Measurements from ENCODE around the gene SLC25A23.

Gene SLC25A23

DNA sequence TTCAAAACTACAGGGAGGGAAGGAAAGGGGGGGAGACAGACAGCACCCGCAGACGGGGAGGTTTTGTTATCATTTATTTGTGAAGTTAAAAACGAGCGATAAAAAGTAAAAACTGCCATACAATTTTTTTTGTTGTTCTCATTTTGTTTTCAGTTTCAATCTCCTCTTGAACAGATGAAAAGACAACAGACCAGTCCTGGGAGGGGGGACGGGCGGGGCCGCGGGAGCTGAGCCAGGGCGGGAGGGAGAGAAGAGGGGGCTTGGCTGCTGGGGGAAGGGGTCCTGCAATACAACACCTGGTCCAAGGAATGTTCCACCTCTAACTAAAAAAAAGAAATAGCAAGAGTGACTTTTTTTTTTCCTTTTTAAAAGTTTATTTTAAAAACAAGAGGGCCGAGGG lies 46.3 kb downstream of the SLC25A23 start:
- no peak for DNase-seq (ENCODE audit: low read depth)
- TF ChIP-seq, protein P1, sequence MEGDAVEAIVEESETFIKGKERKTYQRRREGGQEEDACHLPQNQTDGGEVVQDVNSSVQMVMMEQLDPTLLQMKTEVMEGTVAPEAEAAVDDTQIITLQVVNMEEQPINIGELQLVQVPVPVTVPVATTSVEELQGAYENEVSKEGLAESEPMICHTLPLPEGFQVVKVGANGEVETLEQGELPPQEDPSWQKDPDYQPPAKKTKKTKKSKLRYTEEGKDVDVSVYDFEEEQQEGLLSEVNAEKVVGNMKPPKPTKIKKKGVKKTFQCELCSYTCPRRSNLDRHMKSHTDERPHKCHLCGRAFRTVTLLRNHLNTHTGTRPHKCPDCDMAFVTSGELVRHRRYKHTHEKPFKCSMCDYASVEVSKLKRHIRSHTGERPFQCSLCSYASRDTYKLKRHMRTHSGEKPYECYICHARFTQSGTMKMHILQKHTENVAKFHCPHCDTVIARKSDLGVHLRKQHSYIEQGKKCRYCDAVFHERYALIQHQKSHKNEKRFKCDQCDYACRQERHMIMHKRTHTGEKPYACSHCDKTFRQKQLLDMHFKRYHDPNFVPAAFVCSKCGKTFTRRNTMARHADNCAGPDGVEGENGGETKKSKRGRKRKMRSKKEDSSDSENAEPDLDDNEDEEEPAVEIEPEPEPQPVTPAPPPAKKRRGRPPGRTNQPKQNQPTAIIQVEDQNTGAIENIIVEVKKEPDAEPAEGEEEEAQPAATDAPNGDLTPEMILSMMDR (conservative IDR thresholded peaks at IDR 0.05; ENCODE audit: control insufficient read depth, insufficient read depth, low read depth, low read length) = no peak
- H3K4me3 ChIP-seq (ENCODE audit: control insufficient read depth, low read depth, low read length) = no peak overlapping the region

DNA sequence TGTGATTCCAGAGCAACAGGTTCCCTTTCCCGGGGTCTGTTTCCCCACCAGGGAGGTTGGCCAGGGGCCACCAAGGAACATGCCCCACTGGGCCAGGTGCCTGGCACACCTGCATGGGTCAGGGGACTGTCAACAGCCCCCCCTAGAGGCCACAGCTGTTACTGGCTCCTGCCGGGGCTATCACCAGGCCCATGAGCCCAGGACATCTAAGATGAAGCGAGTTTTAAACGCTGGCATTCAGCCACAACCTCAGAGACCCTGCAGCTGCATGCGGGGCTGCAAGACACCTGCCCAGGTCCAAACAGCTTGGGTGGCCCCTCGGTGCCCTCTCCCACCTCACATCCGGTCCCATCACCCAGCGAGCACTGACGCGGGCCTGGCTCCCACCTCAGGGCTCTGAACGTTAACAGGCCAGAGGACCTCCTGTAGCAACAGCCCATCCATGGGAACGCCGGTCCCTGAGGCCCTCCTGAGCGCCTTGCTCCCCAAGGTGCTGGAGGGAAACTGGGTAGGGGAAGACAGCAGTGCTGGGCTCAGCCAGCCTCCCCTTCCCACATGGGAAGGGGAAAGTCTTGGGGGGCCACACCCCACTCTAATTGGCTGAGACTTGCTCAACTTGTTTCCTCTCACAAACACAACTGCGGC lies 47.0 kb downstream of the SLC25A23 start:
- no peak overlapping the region for H3K4me3 ChIP-seq (ENCODE audit: control insufficient read depth, low read depth, low read length)
- no peak for DNase-seq (ENCODE audit: low read depth)
- TF ChIP-seq, protein P1 (conservative IDR thresholded peaks at IDR 0.05; ENCODE audit: control insufficient read depth, insufficient read depth, low read depth, low read length) = peak; percentile 55

DNA sequence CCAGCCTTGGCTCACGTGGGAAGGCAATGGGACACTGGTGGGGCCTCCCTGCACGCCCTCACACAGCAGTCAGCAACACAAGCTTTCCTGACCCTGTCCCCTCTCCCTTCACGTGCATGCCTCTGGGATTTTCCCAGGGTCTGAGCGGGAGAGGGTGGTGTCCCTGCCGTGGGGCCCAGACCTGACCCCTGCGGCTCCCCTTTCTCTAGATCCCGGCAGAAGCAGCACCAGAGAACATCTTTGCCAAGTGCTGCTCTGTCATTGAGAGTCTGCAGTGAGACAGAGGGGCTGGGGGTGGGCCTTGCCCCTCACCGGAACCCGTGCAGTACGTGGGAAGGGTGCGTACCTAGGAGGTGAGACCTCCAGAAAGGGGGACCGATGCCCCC lies 47.5 kb downstream of the SLC25A23 start:
- TF ChIP-seq, protein P1 (conservative IDR thresholded peaks at IDR 0.05; ENCODE audit: control insufficient read depth, insufficient read depth, low read depth, low read length) = no peak

DNA sequence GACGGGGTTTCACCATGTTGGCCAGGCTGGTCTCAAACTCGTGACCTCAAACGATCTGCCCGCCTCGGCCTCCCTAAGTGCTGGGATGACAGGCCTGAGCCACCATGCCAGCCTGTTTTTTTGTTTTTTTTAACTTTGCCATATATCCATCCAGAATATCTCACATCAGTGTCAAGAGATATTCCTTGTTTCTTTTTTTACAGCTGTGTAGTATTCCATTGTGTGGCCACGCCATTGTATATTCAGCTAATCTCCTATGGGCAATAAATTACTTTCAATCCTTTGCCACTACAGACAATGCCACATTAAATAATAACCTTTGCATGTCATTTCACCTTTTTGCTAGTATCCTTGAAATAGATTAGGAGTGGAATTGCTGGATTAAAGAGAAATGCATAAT lies 50.2 kb downstream of the SLC25A23 start:
- TF ChIP-seq, protein P1 (conservative IDR thresholded peaks at IDR 0.05; ENCODE audit: control insufficient read depth, insufficient read depth, low read depth, low read length) = no peak
- DNase-seq (ENCODE audit: low read depth) = no peak
- no peak overlapping the region for H3K4me3 ChIP-seq (ENCODE audit: control insufficient read depth, low read depth, low read length)

More for the DNA sequence above, 47.5 kb downstream of the SLC25A23 start:
- H3K4me3 ChIP-seq (ENCODE audit: control insufficient read depth, low read depth, low read length) = no peak overlapping the region
- no peak for DNase-seq (ENCODE audit: low read depth)

DNA sequence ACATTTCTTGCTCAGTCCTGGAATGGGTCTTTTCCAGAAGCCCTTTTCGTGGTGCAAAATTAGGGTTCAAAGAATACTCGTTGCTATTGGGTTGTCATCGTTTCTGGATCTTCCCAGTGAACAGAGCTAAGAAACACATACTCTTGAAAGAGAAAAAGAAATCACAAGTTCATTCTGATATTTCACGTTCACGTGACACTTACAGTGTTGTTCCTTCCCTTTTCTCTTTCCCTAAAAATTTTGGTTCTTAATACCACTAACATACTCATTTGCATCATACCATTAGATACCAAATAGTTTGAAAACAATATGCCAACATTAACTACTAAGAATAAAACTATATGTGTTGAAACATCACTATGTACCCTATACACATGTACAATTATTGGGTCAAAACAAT lies 53.2 kb downstream of the SLC25A23 start:
- no peak for DNase-seq (ENCODE audit: low read depth)
- TF ChIP-seq, protein P1 (conservative IDR thresholded peaks at IDR 0.05; ENCODE audit: control insufficient read depth, insufficient read depth, low read depth, low read length) = no peak

DNA sequence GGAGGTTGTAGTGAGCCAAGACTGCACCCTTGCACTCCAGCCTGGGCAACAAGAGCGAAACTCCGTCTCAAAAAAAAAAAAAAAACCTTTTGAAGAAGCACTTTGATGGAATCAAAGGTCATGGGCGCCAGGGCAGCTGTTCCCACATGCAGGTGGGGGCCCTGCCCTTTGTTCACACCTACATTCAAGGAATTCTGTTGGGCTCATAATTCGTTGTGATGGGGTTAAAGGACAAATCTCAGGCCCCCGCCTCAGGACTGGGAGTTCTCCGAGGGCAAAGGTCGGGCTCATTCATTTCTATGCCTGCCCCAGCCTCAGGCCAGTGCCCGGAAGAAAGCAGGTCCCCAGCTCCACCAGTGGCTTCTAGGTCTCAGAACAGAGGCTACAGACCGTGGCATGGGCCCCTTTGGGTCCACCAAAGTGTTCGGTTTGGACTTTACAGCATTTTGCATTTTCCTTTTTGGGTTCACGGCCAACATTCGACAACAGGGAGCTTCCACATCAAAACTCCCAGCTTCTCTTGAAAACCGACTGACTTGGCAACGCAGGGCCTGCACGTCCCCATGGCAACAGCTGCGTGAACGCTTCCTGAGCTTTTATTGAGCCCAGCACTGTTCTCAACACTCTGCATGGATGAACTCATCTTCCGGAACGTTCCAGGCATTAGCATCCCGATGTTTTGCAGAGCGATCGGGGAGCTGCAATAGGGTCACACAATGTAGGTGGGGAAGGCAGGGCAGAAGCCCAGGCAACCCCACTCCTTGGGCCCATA lies 56.6 kb downstream of the SLC25A23 start:
- H3K4me3 ChIP-seq (ENCODE audit: control insufficient read depth, low read depth, low read length) = no peak overlapping the region
- TF ChIP-seq, protein P1 (conservative IDR thresholded peaks at IDR 0.05; ENCODE audit: control insufficient read depth, insufficient read depth, low read depth, low read length) = no peak
- DNase-seq (ENCODE audit: low read depth) = peak; percentile 75

More for the DNA sequence above, 53.2 kb downstream of the SLC25A23 start:
- H3K4me3 ChIP-seq (ENCODE audit: control insufficient read depth, low read depth, low read length) = no peak overlapping the region
